AG04449 (cell line): ENCODE measurements around the gene MIS18BP1.

Source experiments
- CTCF ChIA-PET: fragments of 350-600 bp; formaldehyde crosslinking; extraction: SDS; loops from one replicate; lab custom pipeline; 2021; ENCODE audit warnings: antibody characterized with exemption; lab: Yijun Ruan, JAX
- POLR2A ChIA-PET: fragments of 400-600, 350-600 bp; formaldehyde crosslinking; extraction: SDS; loops from one replicate; lab custom pipeline; 2020; ENCODE audit warnings: antibody characterized with exemption, inconsistent platforms; lab: Yijun Ruan, JAX
- DNase-seq: peaks from one replicate; pipeline ENCODE4 v3.0.0-alpha.2; 2010; ENCODE audit warnings: low read depth, low spot score
- H3K4me3 ChIP-seq: 2 replicates; pipeline ENCODE4 v1.5.1; 2011; ENCODE audit warnings: low read depth, mild to moderate bottlenecking, control low read depth, low read length
- CTCF ChIP-seq: IDR thresholded peaks from one replicate; pipeline ENCODE4 v1.5.1; 2011; ENCODE audit warnings: mild to moderate bottlenecking, moderate library complexity, low read length, control low read depth, inconsistent platforms; ENCODE audit not compliant: insufficient read depth; ENCODE audit errors: missing control alignments

MIS18BP1 gene

GRCh38 chr14:45249856-45250575, 3.0 kb downstream of the MIS18BP1 start:
- POLR2A ChIA-PET, result no interaction called here
- CTCF ChIA-PET, result interaction anchor here (0.7 to 1.3 kb wide), 3 partner anchors 11 to 337 kb away, joined by 3 to 4 read pairs (median 3); no protein-coding TSS in a partner anchor

GRCh38 chr14:45247427-45247826, 5.6 kb downstream of the MIS18BP1 start:
- ChIA-PET CTCF (interaction anchor here (1.0 kb wide), 1 partner anchor 336 kb away, joined by 3 read pairs; no protein-coding TSS in a partner anchor), POLR2A (no interaction called here)
- no peak for DNase-seq
- no peak overlapping the region for H3K4me3 ChIP-seq
- no peak for TF ChIP-seq CTCF

More at GRCh38 chr14:45249856-45250575, 3.0 kb downstream of the MIS18BP1 start:
- TF ChIP-seq CTCF, result no peak
- no peak overlapping the region; the same call in 1 of the 2 replicates for H3K4me3 ChIP-seq
- peak; percentile 19 for DNase-seq

GRCh38 chr14:45246691-45247090, 6.3 kb downstream of the MIS18BP1 start:
- H3K4me3 ChIP-seq, result no peak overlapping the region
- DNase-seq, result no peak
- POLR2A ChIA-PET, result no interaction called here
- CTCF ChIA-PET, result interaction anchor here (1.1 kb wide), 1 partner anchor 112 kb away, joined by 3 read pairs; the partner anchor contains the start of gene FKBP3
- no peak for TF ChIP-seq CTCF

GRCh38 chr14:45246151-45246550, 6.9 kb downstream of the MIS18BP1 start:
- DNase-seq, result no peak
- H3K4me3 ChIP-seq, result no peak overlapping the region
- ChIA-PET CTCF (interaction anchor here (1.1 kb wide), 1 partner anchor 112 kb away, joined by 3 read pairs; the partner anchor contains the start of gene FKBP3), POLR2A (no interaction called here)
- no peak for TF ChIP-seq CTCF

- TF ChIP-seq CTCF, result no peak
- no peak for DNase-seq
- H3K4me3 ChIP-seq, result no peak overlapping the region
- POLR2A ChIA-PET, result no interaction called here
- CTCF ChIA-PET, result interaction anchor here (1.0 to 1.6 kb wide), 2 partner anchors 10 to 26 kb away, joined by 4 to 13 read pairs; partner anchors contain the start of gene MIS18BP1
Observed at GRCh38 chr14:45242706-45243105, 10.3 kb downstream of the MIS18BP1 start.

GRCh38 chr14:45238988-45239387, 14.0 kb downstream of the MIS18BP1 start:
- no peak for TF ChIP-seq CTCF
- ChIA-PET POLR2A (no interaction called here), CTCF (interaction anchor here (1.1 kb wide), 1 partner anchor 11 kb away, joined by 3 read pairs; no protein-coding TSS in a partner anchor)
- DNase-seq, result no peak
- H3K4me3 ChIP-seq, result no peak overlapping the region
